GM19324 (cell line): ENCODE results near the gene TBC1D1.
"Not testable (repeated sequence)": the region's sequence is repeated elsewhere in the genome, so short reads cannot be mapped to it uniquely, and the experiment has no call there.

Source experiments
- ATAC-seq: cut with Tn5 transposase; IDR thresholded peaks from one replicate; pipeline ENCODE4 v1.9.1; 2021; ENCODE audit warnings: mild to moderate bottlenecking, moderate library complexity; ENCODE audit not compliant: unreplicated experiment, low FRiP score

The TBC1D1 gene

DNA sequence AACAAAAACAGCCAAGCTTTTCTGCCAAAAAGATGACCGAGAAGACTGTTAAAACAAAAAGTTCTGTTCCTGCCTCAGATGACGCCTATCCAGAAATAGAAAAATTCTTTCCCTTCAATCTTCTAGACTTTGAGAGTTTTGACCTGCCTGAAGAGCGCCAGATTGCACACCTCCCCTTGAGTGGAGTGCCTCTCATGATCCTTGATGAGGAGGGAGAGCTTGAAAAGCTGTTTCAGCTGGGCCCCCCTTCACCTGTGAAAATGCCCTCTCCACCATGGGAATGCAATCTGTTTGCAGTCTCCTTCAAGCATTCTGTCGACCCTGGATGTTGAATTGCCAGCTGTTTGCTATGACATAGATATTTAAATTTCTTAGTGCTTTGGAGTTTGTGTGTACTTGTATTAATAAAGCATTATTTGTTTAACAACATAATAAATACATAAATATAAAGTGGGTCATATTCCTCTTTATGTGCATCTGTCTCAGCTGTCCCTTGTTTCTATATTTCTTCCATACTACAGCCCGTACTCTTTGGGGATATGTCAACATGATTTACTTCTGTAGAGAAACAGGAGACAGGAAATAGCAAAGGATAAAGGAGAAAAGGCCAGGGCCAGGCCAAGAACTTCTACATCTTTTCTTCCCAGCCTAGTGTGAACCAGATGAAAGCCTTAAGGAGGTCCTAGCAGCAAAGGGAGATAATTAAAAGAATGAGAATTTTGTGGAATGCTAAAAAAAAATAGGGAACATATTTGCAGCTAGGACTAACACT, 70.0 kb downstream of the TBC1D1 start:
- ATAC-seq, result no peak

DNA sequence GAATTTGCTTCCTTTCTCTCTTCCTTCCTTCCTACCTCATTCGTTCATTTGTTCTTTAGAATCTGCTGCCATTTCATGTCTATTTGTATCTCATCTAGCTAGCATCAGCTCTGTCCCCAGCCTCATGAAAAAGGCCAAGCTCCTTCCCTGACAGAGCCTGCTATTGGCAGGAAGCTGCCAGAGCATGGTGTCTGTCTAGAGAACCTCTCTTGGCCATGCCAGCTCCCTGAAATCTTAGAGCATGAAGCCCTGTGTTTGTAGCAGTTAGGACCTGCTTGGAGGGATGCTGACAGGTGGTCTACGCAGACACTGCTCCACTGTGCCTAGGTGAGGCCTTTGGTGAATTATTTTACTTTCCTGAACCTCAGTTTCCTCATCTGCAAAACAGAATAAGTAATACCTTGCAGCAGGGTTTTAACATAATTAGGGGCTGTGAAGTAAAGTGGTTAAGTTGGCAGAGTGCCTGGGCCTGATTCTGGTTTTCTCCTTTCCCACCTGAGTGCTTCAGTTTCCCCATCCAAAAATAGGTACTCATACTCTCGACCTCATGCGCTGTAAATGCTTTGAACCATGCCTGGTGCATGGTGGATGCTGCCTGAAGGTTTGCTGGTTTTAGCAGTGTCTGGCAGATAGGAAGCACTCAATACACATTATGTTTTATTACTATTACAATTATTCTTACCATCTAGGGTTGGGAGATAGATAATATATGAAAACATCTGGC, 74.0 kb downstream of the TBC1D1 start:
- ATAC-seq, result no peak

DNA sequence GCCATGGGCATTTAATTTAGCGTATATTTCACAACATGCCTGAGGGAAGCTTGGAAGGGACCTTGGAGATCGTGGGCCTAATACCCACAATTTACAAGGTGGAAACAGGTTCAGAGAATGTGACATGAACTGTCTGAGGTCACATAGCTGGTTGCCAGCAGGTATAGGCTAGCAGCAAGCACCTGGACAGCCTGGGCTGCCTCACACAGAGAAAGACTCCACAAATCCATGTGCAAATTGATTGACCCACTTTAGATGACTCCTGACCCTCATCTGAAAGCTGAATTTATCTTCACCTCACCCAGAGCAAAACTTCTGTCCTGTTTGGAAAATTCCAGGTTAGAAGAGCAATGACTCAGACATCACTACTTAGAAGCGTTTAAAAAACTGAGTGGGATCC, 75.2 kb downstream of the TBC1D1 start:
- no peak for ATAC-seq

DNA sequence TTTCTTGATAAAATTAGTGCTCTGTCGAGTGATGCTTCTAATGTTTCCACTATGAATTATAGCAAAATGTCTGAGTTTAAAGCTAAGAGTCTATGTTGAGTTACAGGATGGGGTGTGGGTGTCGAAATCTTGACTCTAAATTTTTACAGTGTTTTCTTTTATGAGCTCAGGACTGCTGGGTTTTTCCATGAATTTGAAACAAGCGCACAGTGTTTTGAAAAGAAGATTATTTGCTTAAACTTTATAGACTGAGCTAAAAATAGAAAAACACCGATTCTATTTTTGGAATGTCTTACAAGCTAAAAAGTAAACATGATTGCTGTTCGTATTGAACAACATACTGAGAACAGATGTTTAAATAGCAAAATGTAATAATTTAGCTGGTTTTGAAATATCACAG, 76.9 kb downstream of the TBC1D1 start:
- ATAC-seq, result no peak

DNA sequence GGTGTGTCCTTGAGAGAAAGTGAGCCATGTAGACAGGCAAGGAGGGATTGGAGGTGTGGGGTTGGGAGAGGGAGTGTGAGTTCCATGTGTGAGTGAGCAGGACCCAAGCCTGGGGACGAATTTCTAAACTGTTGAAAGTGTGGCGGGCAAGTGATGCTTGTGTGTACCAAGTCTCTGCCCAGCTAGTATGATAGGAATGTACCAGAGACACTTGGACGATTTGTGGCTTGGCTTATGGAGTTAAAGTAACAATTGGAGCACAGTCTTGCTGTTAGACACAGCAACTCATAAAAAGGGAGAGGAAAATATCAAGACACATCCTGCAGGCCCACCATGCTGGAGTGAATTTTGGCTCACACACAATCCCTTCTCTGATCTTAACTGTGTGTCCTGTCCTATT, 77.9 kb downstream of the TBC1D1 start:
- ATAC-seq, result no peak

DNA sequence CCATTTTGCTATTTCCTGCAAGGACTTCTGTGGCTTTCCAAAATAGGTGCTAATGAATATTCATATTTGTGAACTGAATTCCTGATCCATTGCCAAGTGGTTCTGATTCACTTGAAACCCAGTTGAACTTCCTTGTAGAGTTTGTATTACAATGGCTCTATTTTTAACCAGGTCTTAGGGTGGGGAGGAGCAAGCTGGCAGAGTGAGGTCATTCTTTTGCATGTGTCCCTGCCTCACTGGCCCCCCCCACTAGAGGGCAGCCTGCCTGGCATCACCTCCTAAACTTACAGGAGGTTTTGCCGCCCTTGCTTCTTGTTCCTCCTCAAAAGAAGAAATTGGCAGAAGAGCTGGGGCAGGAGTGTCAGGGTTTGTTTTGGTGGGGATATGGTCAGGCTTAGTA, 79.8 kb downstream of the TBC1D1 start:
- peak; percentile 54 for ATAC-seq

DNA sequence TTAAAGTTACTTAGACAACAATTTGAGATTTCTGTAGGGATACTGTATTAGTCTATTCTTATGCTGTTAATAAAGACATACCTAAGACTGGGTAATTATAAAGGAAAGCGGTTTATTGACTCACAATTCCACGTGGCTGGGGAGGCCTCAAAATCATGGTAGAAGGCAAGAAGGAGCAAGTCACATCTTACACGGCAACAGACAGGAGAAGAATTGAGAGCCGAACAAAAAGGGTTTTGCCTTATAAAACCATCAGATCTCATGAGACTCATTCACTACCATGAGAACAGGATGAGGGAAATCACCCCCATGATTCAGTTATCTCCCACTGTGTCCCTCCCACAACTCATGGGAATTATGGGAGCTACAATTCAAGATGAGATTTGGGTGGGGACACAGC, 80.3 kb downstream of the TBC1D1 start:
- no peak for ATAC-seq

DNA sequence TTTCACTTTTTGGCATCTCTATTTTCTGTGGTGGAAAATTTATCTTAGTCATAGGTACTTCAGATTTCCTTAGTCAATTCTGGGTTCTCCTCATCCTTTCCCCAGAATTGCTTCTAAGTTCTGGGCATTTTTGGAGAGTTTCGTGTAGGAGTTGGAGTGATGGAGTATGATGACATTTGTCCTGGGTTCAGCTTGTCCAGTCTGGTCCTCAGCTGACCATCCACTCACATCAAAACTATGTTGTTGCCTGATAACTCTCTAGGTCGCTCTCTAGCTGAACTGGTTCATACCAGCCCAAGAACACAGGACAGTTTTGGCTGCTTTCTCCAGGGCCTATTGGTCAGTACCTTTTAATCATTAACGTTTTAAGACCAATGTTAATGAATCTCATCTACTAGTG, 82.6 kb downstream of the TBC1D1 start:
- ATAC-seq, result no peak

DNA sequence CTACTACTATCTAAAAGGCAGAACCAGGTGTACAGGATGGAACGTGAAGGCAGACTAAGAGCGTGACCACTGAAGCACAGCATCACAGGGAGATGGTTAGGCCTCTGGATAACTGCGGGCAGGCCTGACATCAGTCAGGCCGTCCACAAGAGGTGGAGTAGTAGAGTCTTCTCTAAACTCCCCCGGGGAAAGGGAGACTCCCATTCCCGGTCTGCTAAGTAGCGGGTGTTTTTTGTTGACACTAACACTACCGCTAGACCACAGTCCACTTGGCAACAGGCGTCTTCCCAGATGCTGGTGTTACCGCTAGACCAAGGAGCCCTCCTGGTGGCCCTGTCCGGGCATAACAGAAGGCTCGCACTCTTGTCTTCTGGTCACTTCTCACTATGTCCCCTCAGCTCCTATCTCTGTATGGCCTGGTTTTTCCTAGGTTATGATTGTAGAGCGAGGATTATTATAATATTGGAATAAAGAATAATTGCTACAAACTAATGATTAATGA, 84.5 kb downstream of the TBC1D1 start:
- not testable (repeated sequence) for ATAC-seq

DNA sequence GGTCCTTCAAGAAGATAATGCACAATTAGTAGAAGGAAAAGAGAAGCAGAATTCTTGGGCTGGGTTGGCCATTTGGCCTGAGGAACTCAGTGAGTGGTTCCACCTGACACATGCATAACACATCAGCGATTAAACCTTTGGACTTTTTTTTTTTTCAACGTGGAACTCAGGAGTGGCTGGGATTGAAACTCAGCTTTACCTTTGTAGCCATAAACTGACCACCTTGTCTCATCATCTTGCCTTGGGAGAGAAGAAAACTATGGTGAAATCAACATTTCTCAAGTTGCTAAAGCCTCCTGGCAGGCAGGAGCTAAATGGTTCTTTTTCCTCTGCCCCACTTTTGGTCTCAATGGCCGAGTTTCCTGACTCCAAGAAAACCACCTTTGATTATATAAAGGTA, 85.6 kb downstream of the TBC1D1 start:
- ATAC-seq, result no peak

DNA sequence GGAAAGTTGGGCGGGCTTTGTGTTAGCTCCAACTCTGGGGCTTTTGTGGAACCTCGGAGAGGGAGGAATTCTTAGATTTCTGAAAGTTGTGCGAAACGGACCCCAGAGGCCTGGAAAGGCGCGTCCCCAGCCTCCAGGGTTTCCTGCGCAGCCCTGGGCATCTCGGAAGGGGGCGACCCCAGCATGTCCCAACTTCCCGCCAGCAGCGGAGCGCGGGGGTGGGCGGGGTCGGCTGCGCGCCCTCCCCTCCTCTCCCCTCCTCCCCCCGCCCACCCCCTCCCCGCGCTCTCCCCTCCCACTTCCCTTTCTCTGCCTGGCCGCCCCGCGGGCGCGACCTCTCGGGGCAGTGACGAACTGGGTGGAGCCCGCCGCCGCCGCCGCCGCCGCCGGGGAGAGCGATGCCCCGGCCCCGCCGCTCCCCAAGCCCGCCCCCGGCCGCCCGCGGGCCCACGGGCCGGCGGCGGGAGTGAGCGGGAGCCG, 86.1 kb downstream of the TBC1D1 start:
- peak; percentile 84 for ATAC-seq

DNA sequence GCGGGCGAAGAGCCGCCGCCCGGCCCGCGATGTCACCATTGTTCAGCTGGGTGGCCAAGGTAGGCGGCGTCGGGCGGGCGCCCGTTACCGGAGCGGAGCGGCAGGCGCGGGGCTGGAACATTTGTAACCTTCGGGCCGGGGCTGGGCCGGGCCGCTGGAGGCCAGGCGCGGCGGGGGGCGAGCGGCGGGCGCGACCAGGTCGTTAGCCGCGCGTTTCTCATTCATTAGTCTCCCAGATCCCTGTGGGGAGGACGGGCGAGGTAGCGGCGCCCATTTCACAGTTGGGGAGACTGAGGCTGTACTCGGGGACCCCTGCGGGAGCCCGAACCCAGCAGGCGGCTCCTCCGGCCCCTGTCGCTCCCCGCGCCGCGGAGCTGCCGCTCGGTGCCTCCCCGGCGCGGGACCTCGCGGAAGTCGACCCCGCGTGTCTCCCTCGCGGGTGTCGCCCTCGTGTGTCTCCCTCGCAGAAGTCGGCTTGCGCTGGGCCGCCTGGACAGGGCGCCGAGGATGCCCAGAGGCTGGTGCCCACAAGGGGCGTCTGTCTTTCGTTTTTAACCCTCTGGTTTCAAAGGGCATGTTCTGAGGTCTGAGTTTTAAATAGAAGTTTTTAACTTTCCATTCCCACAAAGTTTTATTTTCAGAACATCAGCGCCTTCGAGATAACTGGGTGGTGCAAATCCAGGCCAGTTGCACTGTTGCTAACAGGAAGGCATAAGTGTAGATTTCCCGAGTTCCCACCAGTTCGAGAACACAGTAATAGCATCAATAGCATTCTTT, 86.8 kb downstream of the TBC1D1 start:
- ATAC-seq, result peak; percentile 83

DNA sequence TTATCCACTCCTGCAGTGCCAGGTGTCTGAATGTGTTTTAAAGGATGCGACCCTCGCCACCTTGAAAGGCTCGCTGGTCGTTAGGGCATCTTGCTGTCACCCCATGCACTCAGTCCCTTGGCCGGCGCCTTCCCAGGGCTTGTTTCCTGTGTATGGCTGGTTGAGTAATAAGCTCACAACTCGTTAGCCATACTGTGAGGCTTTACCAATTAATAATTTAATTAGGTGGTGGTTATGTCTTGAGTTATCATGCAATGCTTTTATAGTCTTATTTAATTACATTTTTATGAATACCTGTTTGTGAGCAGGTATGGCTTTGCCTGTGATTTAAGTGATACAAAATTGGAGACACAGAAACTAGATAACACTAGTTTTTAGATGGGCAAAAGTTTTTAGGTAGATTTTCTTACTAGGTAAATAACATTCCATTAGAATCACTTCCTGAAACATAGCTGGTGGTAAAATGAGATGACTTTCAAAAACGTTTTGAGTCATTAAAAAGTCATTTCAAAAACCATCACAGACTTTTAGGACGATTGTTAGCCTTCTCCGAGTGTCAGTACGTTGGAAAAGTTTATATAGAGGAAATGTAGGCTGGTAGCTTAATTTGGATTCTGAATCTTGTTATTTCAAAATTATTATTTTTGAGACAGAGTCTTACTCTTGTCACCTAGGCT, 87.5 kb downstream of the TBC1D1 start:
- peak; percentile 5 for ATAC-seq

DNA sequence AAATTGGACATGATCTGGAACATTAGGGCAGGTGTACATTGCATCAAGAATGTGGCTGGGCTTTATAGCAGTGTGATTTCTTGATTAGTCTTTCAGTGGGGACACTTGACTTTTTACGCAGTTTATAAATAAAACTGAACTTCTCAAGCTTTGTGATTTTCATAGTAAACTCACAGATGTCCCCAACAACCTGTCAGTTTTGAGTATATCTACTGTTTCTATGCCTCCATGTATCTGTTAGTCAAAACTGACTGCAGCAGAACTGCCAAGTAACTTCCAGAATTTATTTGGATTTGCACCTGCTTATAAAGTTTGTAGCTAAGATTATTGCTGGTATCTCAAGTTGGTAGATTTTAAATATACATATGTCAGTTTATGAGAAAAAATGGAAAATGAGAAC, 89.4 kb downstream of the TBC1D1 start:
- no peak for ATAC-seq

DNA sequence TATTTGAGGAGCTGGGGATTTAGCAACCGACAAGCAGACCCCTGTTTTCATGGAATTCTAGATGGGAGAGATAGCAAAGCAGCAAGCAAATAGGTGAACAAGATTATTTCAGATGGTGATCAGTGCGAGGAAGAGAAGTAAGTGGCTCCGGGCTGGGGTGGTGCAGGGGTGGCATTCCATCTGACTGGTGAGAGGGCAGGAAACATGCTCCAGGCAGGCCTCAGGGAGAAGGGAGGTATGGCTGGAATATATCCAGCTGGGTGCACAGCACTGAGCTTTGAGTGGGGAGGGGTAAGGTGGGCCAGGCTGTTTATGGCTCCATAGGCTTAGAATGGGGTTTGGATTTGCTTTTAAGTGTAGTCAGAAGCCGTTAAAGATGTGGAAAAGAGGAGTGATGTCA, 90.5 kb downstream of the TBC1D1 start:
- ATAC-seq, result no peak

DNA sequence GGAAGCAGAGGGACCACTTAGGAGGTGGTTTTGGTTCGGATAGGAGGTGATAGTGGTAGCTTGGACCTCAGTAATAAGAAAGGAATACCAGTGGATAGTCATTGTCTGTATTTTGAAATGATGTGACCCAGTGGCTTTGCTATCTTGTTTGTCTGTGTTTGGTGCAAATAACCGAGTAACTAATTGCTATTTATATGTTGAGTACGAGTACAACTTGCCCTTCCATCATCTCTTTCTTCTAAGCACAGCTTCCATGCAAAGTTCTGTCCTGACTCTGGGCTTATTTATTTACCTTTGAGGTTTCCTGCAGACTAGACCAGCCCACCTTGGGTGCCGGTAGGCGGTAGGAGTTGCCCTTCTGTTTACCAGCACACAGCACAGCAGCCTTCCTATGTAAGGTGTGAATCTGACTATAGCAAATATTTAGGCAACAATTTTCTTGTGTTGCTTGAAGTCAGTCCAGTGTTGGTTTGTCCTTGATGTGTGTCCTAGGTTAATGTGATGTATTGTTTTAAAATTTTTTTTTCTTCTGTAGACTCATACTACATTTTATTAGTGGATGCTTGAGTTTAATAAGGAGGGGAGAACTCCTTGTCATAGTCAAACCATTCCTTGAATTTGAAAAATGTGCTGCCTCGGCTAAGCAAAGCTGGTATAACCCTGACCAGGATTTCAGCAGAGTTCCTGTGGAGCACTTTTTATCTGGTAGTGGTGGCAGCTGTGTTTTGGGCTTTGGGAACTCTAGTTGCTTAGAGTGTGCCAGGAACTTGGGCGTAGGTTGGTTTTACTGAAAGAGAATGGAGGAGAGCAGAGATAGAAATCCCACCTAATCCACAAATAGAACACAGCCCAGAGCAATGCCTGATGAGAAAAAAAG, 91.2 kb downstream of the TBC1D1 start:
- ATAC-seq, result no peak

DNA sequence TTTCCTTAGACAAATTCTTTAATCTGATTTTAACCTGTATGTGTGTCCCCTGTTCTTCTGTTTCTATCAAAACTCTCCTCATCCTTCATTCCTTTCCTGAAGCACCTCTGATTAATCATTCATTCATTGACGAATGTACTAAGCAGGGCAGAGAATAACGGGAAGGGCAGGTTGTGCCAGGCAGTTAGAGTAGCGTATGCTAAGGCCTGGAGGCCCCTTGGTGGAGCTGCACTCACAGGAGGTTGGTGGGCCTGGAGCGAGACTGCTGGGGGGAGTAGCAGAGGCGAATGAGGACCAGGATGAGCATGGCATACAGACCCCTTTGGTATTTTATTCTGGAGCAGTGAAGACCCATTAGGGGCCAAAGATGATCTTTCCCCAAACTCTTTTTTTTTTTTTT, 91.9 kb downstream of the TBC1D1 start:
- ATAC-seq, result no peak

DNA sequence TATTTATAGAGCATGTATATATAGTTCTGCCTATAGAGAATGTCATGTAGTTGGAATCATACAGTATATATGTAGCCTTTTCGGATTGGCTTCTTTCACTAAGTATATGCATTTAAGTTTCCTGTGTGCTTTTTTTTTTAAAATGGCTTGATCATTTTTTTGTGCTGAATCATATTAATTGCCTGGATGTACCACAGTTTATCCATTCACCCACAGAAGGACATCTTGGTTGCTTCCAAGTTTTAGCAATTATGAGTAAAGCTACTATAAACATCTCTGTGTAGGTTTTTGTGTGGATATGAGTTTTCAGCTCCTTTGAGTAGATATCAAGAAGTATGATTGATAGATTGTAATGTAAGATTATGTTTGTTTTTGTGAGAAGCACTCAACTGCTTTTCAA, 93.1 kb downstream of the TBC1D1 start:
- ATAC-seq, result no peak

DNA sequence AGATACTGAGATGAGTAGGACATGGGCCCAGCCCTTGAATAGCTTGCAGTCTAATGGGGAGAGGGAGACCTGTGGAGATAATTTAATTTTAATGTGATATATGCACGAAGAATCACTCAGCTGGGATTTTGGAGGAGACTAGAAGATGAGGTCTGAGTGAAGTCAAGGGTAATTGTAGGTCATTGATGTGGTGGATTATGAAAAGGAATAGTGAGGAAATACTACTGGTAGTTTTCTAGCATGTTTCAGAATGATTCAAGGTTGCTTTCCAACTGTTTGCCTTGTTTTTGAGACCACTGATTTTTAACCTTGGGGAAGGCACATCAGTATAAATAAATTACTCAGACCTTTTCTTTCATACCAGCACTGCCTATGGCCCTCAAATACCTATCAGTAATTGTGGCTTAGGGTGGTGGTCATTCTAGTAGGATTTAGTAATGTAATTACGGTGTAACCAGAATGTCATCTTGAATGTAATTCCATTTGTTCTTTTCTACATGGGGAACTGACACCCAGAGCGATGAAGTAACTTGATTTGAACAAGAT, 94.9 kb downstream of the TBC1D1 start:
- ATAC-seq, result no peak
